RWPE2 (cell line): Measurements from ENCODE around the gene DICER1.
A peak's percentile ranks its signal among the peaks of the same experiment; 100 is the strongest.
"Not testable (repeated sequence)": the region's sequence is repeated elsewhere in the genome, so short reads cannot be mapped to it uniquely, and the experiment has no call there.

Experiments
- ATAC-seq: fragments of 200-7000 bp; cut with Tn5 transposase; 3 replicates; pipeline ENCODE4 v1.9.1; 2021; ENCODE audit warnings: low read depth
- DNase-seq: peaks from one replicate; pipeline ENCODE4 v3.0.0-alpha.2; 2020; ENCODE audit warnings: low spot score
- H3K27ac ChIP-seq: fragments of 450-650 bp; 2 replicates; pipeline ENCODE4 v1.5.1; 2017; ENCODE audit warnings: mild to moderate bottlenecking; ENCODE audit not compliant: poor library complexity, severe bottlenecking
- H3K27me3 ChIP-seq: fragments of 250-450 bp; sonication (Bioruptor Pico); 2 replicates; pipeline ENCODE4 v1.5.1; 2021; ENCODE audit warnings: mild to moderate bottlenecking, moderate library complexity; ENCODE audit not compliant: insufficient read depth, poor library complexity, severe bottlenecking
- H3K36me3 ChIP-seq: fragments of 250-450 bp; sonication (Bioruptor Pico); 2 replicates; pipeline ENCODE4 v1.5.1; 2020; ENCODE audit warnings: low read depth, mild to moderate bottlenecking, moderate library complexity
- H3K4me1 ChIP-seq: fragments of 250-450 bp; sonication (Bioruptor Pico); 2 replicates; pipeline ENCODE4 v1.5.1; 2021; ENCODE audit warnings: mild to moderate bottlenecking, moderate library complexity; ENCODE audit not compliant: insufficient read depth, poor library complexity, severe bottlenecking
- H3K4me3 ChIP-seq: fragments of 250-450 bp; sonication (Bioruptor Pico); 2 replicates; pipeline ENCODE4 v1.5.1; 2021; ENCODE audit warnings: mild to moderate bottlenecking, moderate library complexity; ENCODE audit not compliant: severe bottlenecking
- H3K9me3 ChIP-seq: fragments of 250-450 bp; sonication (Bioruptor Pico); 2 replicates; pipeline ENCODE4 v1.5.1; 2021; ENCODE audit warnings: mild to moderate bottlenecking, moderate library complexity; ENCODE audit not compliant: severe bottlenecking
- CTCF ChIP-seq: fragments of 450-650 bp; IDR thresholded peaks from one replicate; pipeline ENCODE4 v1.5.1; 2017; ENCODE audit warnings: mild to moderate bottlenecking, moderate library complexity; ENCODE audit not compliant: poor library complexity, severe bottlenecking

The DICER1 gene

GRCh38 chr14:95140060-95140858, 17.1 kb downstream of the DICER1 start:
- peak overlapping the region; percentile 53 for H3K27ac ChIP-seq
- TF ChIP-seq CTCF: no peak
- H3K4me1 ChIP-seq: peaks cover 24% of the 10 kb centered on the region
- no peak for DNase-seq
- H3K36me3 ChIP-seq: peaks cover 21% of the 10 kb centered on the region
- H3K4me3 ChIP-seq: no peak overlapping the region
- H3K9me3 ChIP-seq: peaks cover 3% of the 10 kb centered on the region
- H3K27me3 ChIP-seq: no peaks in the 10 kb centered on the region
- ATAC-seq: peak; percentile 73

GRCh38 chr14:95138876-95139275, 18.5 kb downstream of the DICER1 start:
- peaks cover 24% of the 10 kb centered on the region for H3K4me1 ChIP-seq
- 0 out of 3 replicates have a peak, but pooled peaks have one; percentile 41 for ATAC-seq

GRCh38 chr14:95138455-95138854, 18.9 kb downstream of the DICER1 start:
- H3K4me3 ChIP-seq, H3K9me3 ChIP-seq, DNase-seq, H3K27me3 ChIP-seq, H3K27ac ChIP-seq, ATAC-seq: not testable (repeated sequence)
- Histone ChIP-seq H3K4me1 (peaks cover 24% of the 10 kb centered on the region), H3K36me3 (peaks cover 27% of the 10 kb centered on the region)

More at GRCh38 chr14:95138876-95139275, 18.5 kb downstream of the DICER1 start:
- no peak for DNase-seq
- Histone ChIP-seq H3K9me3 (no peaks in the 10 kb centered on the region), H3K27me3 (no peaks in the 10 kb centered on the region), H3K4me3 (no peak overlapping the region), H3K27ac (no peak overlapping the region), H3K36me3 (peaks cover 23% of the 10 kb centered on the region)
- TF ChIP-seq CTCF: no peak

GRCh38 chr14:95137804-95138167, 19.5 kb downstream of the DICER1 start:
- TF ChIP-seq CTCF: no peak
- no peak for ATAC-seq
- H3K27ac ChIP-seq: no peak overlapping the region
- H3K9me3 ChIP-seq: no peaks in the 10 kb centered on the region
- H3K4me3 ChIP-seq: no peak overlapping the region
- peaks cover 24% of the 10 kb centered on the region for H3K4me1 ChIP-seq
- no peak for DNase-seq
- H3K27me3 ChIP-seq: no peaks in the 10 kb centered on the region
- H3K36me3 ChIP-seq: peaks cover 34% of the 10 kb centered on the region

- Histone ChIP-seq H3K27me3 (no peaks in the 10 kb centered on the region), H3K4me1 (peaks cover 24% of the 10 kb centered on the region), H3K4me3 (no peak overlapping the region), H3K27ac (no peak overlapping the region), H3K36me3 (peaks cover 39% of the 10 kb centered on the region), H3K9me3 (no peaks in the 10 kb centered on the region)
- no peak for TF ChIP-seq CTCF
- DNase-seq (no peak), ATAC-seq (no peak)
Observed at GRCh38 chr14:95137164-95137803, 20.0 kb downstream of the DICER1 start.
